AG09319 (cell line): ENCODE results near the gene SGSM1.
"Not testable (repeated sequence)": the region's sequence is repeated elsewhere in the genome, so short reads cannot be mapped to it uniquely, and the experiment has no call there.

Experiments used
- DNase-seq: peaks from one replicate; pipeline ENCODE4 v3.0.0-alpha.2; 2010; ENCODE audit warnings: low read depth; ENCODE audit errors: extremely low read depth
- CTCF ChIP-seq: IDR thresholded peaks from 2 replicates; pipeline ENCODE4 v1.5.1; 2011; ENCODE audit warnings: low read depth, mild to moderate bottlenecking, inconsistent platforms, low read length, moderate library complexity

Gene SGSM1

GRCh38 chr22:24827296-24827695 lies 21.3 kb downstream of the SGSM1 start:
- DNase-seq = no peak
- no peak for TF ChIP-seq CTCF

- DNase-seq = no peak
- TF ChIP-seq CTCF = no peak
Measured at GRCh38 chr22:24830205-24830979, 24.4 kb downstream of the SGSM1 start.

- TF ChIP-seq CTCF = no peak
- no peak for DNase-seq
Measured at GRCh38 chr22:24831687-24832086, 25.7 kb downstream of the SGSM1 start.

- no peak for TF ChIP-seq CTCF
- no peak for DNase-seq
Measured at GRCh38 chr22:24833881-24834495, 28.0 kb downstream of the SGSM1 start.

GRCh38 chr22:24834845-24835570 lies 29.0 kb downstream of the SGSM1 start:
- DNase-seq = no peak
- TF ChIP-seq CTCF = no peak

GRCh38 chr22:24836282-24836681 lies 30.3 kb downstream of the SGSM1 start:
- TF ChIP-seq CTCF = no peak
- DNase-seq = no peak

- not testable (repeated sequence) for DNase-seq
Measured at GRCh38 chr22:24837517-24837916, 31.5 kb downstream of the SGSM1 start.
